HG03457 (cell line): ENCODE results near the gene FCER2.

Experiments used
- ATAC-seq: cut with Tn5 transposase; IDR thresholded peaks from one replicate; pipeline ENCODE4 v1.9.1; 2021; ENCODE audit warnings: moderate number of reproducible peaks; ENCODE audit not compliant: unreplicated experiment

The FCER2 gene

GRCh38 chr19:7701049-7701653 is 780 bp downstream of the FCER2 start:
- no peak for ATAC-seq

GRCh38 chr19:7699417-7700401 is 2.2 kb downstream of the FCER2 start:
- no peak for ATAC-seq

- ATAC-seq = no peak
Measured at GRCh38 chr19:7699003-7699402, 2.9 kb downstream of the FCER2 start.

GRCh38 chr19:7698583-7698982 is 3.3 kb downstream of the FCER2 start:
- no peak for ATAC-seq

GRCh38 chr19:7697721-7698287 is 4.1 kb downstream of the FCER2 start:
- ATAC-seq = no peak

DNA sequence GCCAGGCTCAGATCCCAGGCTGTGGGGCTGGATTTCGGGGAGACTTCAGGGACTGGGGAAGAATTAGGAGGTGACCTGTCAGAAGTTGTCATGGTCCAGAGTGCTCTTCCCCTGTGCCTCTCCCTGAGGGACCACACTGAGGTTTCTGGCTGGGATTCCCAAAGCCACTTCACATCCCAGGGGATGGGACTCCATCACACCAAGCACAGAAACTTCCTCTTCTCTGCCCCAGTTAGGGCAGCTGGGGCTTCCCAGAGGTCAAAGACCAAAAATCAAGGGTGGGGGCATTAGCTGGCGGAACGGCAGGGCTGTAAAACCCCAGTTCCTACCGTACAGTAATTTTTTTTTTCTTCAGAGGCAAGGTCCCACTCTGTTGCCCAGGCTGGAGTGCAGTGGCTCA is 7.4 kb downstream of the FCER2 start:
- ATAC-seq = no peak

- no peak for ATAC-seq
Measured at GRCh38 chr19:7692417-7693088, 9.4 kb downstream of the FCER2 start.

DNA sequence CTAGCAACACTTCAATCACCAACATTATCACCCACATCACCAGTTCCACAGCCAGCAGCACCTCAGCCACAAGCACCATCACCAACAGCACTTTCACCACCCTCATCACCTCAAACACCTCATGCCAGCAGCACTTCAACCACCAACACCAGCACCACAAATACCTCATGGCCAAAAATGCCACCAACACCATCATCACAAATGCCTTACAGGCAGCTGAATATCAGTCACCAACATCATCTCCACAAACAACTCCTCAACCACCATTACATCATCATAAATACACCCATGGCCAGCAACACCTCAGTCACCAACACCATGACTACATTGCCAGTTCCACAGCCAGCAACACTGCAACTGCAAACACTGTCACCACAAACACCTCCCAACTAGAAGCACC is 10.4 kb downstream of the FCER2 start:
- no peak for ATAC-seq

- ATAC-seq = no peak
Measured at GRCh38 chr19:7690779-7691258, 11.1 kb downstream of the FCER2 start.

- ATAC-seq = no peak
Measured at GRCh38 chr19:7689165-7689564, 12.8 kb downstream of the FCER2 start.

DNA sequence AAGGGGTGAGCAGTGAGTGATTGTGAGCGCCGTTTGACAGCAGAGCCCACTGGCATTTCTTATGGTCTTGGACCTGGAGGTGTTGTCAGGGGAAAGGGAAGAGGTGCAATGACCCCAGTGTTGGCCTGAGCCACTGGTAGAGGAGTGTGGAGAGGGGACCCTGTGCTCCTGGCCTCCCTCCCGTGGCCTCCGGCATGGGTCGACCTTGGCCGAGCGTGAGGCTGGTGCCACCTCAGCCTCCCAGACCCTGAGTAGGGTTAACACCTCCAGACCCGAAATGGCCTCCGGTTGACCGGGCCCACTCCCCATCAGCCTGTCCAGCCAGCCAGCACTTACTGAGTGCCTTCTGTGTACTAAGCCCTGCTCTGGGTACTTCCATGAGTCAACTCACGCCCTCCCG is 14.8 kb downstream of the FCER2 start:
- ATAC-seq = no peak

GRCh38 chr19:7685546-7686445 is 16.1 kb downstream of the FCER2 start:
- ATAC-seq = no peak

GRCh38 chr19:7682175-7682855 is 19.6 kb downstream of the FCER2 start:
- ATAC-seq = no peak

- no peak for ATAC-seq
Measured at GRCh38 chr19:7681340-7682174, 20.4 kb downstream of the FCER2 start.

GRCh38 chr19:7680606-7681339 is 21.2 kb downstream of the FCER2 start, which contains the start of gene TRAPPC5:
TSS of gene TRAPPC5 (plus strand) at chr19:7680833. CDS start at chr19:7682254, 1,421 bp downstream.
- ATAC-seq = no peak

- ATAC-seq = no peak
Measured at GRCh38 chr19:7679771-7680605, 21.9 kb downstream of the FCER2 start.
